ENCODE measurements around the gene PAK2. TPM values are rescaled to one million over a fixed set of nuclear protein-coding genes. Genes with fewer than 3 reads are reported as not detected.
"Not testable (repeated sequence)": the region's sequence is repeated elsewhere in the genome, so short reads cannot be mapped to it uniquely, and the experiment has no call there.

PAK2 gene
- total RNA-seq, 1 donor = 57.0 TPM

DNA sequence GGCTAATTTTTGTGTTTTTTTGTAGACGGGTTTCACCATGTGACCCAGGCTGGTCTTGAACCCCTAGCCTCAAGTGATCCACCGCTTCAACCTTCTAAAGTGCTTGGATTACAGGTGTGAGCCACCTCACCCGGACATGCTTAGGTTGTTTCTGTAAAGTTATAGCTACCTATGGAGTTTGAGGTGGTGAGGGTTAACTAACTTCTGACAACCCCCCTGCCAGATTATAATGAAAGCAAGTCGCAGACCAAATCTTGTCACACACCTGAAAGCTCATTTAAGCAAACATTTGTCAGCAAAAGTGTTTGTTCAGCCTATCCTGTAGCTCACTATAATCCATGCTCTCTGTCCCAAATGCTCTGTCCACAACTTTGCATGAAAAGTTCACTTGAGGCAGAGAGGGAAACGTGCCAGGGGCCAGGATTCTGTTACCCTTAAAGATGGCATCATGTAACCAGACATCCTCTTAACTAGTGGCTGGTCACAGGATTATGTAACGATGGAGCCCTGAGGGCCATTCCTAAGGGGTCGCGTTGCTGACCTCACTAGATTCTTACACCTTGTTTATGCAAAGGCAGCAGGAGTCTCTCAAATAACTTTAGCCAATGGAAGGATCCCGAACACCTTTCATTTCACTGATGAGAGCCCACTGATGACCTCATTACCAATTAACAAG lies 103.9 kb downstream of the PAK2 start:
- H3K4me3 ChIP-seq (ENCODE audit: low read depth, low read length) = no peak overlapping the region
- DNase-seq (ENCODE audit: low read depth) = no peak
- TF ChIP-seq, protein P1, sequence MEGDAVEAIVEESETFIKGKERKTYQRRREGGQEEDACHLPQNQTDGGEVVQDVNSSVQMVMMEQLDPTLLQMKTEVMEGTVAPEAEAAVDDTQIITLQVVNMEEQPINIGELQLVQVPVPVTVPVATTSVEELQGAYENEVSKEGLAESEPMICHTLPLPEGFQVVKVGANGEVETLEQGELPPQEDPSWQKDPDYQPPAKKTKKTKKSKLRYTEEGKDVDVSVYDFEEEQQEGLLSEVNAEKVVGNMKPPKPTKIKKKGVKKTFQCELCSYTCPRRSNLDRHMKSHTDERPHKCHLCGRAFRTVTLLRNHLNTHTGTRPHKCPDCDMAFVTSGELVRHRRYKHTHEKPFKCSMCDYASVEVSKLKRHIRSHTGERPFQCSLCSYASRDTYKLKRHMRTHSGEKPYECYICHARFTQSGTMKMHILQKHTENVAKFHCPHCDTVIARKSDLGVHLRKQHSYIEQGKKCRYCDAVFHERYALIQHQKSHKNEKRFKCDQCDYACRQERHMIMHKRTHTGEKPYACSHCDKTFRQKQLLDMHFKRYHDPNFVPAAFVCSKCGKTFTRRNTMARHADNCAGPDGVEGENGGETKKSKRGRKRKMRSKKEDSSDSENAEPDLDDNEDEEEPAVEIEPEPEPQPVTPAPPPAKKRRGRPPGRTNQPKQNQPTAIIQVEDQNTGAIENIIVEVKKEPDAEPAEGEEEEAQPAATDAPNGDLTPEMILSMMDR (IDR thresholded peaks at IDR 0.05; ENCODE audit: insufficient read depth, low read depth, low read length) = no peak

DNA sequence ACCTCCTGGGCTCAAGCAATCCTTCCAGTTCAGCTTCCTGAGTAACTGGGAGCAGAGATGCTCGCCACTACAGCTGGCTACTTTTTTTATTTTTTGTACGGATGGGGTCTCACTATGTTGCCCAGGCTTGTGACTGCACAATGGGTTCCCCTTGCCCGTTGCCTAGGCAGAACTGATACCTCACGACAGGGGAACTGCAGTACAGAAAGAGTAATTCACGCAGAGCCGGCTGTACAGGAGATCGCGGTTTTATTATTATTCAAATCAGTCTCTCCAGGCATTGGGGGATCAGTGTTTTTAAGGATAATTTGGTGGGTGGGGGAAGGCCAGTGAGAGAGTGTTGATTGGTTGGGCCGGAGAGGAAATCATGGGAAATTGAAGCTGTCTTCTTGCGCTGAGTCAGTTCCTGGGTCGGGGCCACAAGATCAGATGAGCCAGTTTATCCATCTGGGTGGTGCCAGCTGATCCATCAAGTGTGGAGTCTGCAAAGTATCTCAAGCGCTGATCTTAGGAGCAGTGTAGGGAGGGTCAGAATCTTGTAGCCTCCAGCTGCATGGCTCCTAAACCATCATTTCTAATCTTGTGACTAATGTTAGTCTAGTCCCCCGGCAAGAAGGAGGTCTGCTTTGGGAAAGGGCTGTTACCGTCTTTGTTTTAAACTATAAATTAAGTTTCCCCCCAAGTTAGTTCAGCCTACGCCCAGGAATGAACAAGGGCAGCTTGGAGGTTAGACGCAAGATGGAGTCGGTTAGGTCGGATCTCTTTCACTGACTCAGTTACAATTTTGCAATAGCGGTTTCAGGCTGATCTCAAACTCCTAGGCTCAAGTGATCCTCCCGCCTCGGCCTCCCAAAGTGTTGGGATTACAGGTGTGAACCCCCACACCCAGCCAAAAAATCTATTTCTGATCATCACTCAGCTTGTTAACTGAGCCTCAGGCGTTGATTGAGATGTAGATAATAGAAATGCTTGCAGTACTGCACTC lies 104.9 kb downstream of the PAK2 start:
- DNase-seq (ENCODE audit: low read depth); H3K4me3 ChIP-seq (ENCODE audit: low read depth, low read length): not testable (repeated sequence)

DNA sequence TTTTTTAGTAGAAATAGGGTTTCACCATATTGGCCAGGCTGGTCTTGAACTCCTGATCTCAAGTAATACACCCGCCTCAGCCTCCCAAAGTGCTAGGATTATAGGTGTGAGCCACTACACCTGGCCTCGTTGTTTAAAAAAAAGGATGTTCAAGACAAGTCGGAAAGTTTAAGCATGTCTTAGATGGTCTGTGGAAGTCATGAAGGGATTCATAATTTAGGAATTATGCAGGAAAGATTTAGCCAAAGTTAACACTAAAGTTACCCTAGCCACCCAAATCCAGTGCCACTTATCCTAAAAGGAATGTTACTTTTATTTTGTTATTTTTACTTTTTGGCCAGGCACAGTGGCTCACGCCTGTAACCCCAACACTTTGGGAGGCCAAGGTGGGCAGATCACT lies 108.7 kb downstream of the PAK2 start:
- not testable (repeated sequence) for DNase-seq (ENCODE audit: low read depth); H3K4me3 ChIP-seq (ENCODE audit: low read depth, low read length)

DNA sequence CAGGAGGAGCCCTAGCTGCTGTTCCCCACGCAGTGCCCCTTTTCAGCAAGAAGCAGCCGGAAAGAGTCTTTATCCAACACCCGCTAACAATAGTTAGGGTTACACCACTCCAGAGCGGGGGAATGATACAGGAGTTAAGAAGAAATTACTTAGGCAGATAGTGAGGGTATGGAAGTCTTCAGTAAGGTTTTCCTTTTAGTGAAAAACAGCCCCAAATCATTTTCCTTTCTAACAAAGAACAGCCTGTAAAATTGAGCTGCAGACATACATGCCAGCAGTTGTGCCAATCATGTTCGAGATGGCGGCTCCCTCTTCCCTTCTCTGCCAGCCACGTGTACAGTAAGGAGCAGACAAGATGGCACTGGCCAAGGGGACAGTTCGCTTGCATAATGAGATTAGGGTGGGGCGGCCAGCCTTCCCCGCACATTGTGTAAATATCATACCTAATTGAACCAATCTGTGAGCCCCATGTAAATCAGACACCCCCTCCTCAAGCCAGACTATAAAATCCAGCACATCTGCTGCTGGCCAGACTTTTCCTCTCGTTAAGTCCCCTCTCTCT lies 109.6 kb downstream of the PAK2 start:
- no peak overlapping the region for H3K4me3 ChIP-seq (ENCODE audit: low read depth, low read length)
- no peak for DNase-seq (ENCODE audit: low read depth)
- TF ChIP-seq, protein P1 (IDR thresholded peaks at IDR 0.05; ENCODE audit: insufficient read depth, low read depth, low read length) = no peak

DNA sequence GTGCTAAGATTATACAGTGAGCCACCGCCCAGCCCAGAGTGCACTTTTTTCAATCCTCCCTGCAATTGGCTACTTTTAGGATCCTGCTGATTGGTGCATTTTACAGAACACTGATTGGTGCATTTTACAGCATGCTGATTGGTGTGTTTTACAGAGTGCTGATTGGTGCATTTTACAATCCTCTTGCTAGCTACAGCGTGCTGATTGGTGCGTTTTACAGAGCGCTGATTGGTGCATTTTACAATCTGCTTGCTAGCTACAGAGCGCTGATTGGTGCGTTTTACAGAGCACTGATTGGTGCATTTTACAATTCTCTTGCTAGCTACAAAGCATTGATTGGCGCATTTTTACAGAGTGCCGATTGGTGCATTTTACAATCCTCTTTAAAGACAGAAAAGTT lies 123.3 kb downstream of the PAK2 start:
- not testable (repeated sequence) for DNase-seq (ENCODE audit: low read depth); H3K4me3 ChIP-seq (ENCODE audit: low read depth, low read length)

DNA sequence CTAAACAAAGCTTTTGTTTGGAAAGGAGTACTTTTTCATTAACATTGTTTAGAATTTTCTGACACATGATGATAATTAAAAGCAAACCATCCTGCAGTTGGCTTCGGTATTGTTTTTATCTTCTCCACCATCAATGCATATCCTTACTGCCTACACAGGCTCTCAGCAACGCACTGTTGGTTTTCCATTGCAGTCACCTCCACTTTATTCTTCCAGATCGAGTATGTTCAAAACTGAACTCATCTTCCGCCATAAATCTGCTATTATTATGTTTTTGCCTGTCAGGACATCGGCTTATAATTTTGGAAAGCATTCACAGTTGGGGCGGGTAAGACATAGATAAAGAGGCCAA lies 127.5 kb downstream of the PAK2 start:
- TF ChIP-seq, protein P1 (IDR thresholded peaks at IDR 0.05; ENCODE audit: insufficient read depth, low read depth, low read length) = no peak
- no peak for DNase-seq (ENCODE audit: low read depth)
- peak overlapping the region; percentile 66 for H3K4me3 ChIP-seq (ENCODE audit: low read depth, low read length)

DNA sequence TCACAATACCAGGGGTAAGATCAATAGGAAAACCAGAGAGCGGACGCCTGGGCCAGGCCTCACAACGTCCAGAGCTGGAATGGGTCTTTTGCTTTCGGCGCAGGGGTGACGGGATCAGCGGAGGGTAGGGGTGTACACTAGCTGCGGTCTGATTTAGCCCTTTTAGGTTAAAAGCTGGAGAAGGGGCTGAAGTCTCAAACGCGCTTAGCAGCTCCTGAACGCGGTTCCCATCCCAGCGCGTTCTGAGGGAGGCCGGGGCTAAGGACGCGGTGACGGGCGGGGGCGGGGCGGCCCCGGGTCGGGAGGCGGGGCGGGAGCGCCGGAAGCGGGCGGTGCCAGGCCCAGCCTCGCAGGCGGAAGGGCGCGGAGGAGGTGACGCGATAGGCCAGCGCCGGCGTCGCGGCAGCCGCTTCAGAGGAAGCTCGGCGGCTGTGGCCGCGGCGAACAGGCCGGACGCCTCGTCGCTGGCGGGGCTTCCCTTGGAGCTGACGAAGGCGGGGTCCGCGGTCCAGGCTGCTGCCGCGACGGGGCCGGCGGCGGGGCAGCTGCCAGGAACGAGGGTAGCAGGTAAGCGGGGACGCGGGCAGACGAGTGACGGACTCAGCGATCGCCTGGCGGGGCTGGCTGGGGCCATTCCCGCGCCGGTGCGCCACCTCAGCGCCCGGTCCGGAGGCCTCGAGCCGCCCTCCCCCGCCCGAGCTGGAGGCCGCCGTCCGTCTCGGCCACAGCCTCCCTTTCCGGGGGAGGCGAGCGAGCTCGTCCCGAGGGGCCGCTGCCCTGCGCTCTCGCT lies 128.0 kb downstream of the PAK2 start, which contains the start of gene SENP5:
SENP5 (plus strand) TSS at position 414 of the 790 bp plus-strand sequence. CDS start 17,262 bp downstream, outside the sequence.
- TF ChIP-seq, protein P1 (IDR thresholded peaks at IDR 0.05; ENCODE audit: insufficient read depth, low read depth, low read length) = no peak
- H3K4me3 ChIP-seq (ENCODE audit: low read depth, low read length) = peak within 1 kb of the TSS; percentile 85

DNA sequence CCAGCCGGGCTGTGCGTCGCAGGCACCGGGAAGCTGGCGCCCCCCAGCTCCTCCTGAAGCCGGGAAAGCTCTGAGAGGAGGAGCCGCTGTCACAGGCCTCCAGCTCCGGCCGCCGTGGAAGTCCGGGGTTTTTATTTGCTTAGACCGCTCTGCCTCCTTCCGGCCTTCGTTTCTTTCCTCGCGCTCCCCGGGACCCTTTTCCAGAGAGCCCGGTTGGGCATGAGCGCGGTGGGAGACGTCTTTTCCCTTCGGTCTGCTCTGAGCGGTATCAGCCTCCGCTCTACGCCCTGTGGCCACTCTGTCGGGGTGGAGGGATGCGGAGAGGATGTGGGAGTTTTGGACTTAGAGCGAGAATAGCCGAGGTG lies 128.6 kb downstream of the PAK2 start:
- peak overlapping the region; percentile 85 for H3K4me3 ChIP-seq (ENCODE audit: low read depth, low read length)
- peak; percentile 36 for DNase-seq (ENCODE audit: low read depth)
- TF ChIP-seq, protein P1 (IDR thresholded peaks at IDR 0.05; ENCODE audit: insufficient read depth, low read depth, low read length) = no peak

More for the DNA sequence above, 128.0 kb downstream of the PAK2 start, which contains the start of gene SENP5:
- peak; percentile 91 for DNase-seq (ENCODE audit: low read depth)
